ENCODE measurements around the gene LSS. TPM values are rescaled to one million over a fixed set of nuclear protein-coding genes. Genes with fewer than 3 reads are reported as not detected.

Gene LSS
- total RNA-seq, 1 experiment from 2014 or later, result 130 TPM

GRCh38 chr21:46211786-46212720 lies 16.5 kb downstream of the LSS start:
- Histone ChIP-seq H3K27ac (ENCODE audit: low read depth, low read length, poor library complexity, severe bottlenecking) (no peak overlapping the region), H3K4me1 (ENCODE audit: insufficient read depth, low read length, poor library complexity, severe bottlenecking) (no peaks in the 10 kb centered on the region), H3K27me3 (replicated peaks; ENCODE audit: insufficient read depth, low read depth, low read length, poor library complexity) (no peaks in the 10 kb centered on the region), H3K36me3 (ENCODE audit: insufficient read depth, low read length, poor library complexity, severe bottlenecking) (peaks cover 63% of the 10 kb centered on the region), H3K4me3 (ENCODE audit: low read depth, low read length, poor library complexity, severe bottlenecking) (no peak overlapping the region), H3K9me3 (ENCODE audit: low read depth, low read length, poor library complexity, severe bottlenecking) (no peaks in the 10 kb centered on the region)
- ChIA-PET CTCF (interaction anchor here (0.9 kb wide), 1 partner anchor 59 kb away, joined by 6 read pairs; no protein-coding TSS in a partner anchor), POLR2A (ENCODE audit: low non-redundant PET) (no interaction called here)
- no TSS peak for BruUV-seq (replicated peaks)
- intact Hi-C loops (cut with micrococcal nuclease; ENCODE audit: unreplicated experiment), result no loop called here
- DNase-seq (ENCODE audit: low spot score), result no peak
- TF ChIP-seq EZH2 (IDR thresholded peaks at IDR 0.05; ENCODE audit: borderline replicate concordance, low read depth, low read length, poor library complexity, severe bottlenecking) (no peak), CTCF (conservative IDR thresholded peaks at IDR 0.05; ENCODE audit: low read depth, low read length) (no peak)

GRCh38 chr21:46211376-46211775 lies 17.2 kb downstream of the LSS start:
- TF ChIP-seq EZH2 (IDR thresholded peaks at IDR 0.05; ENCODE audit: borderline replicate concordance, low read depth, low read length, poor library complexity, severe bottlenecking) (no peak), CTCF (conservative IDR thresholded peaks at IDR 0.05; ENCODE audit: low read depth, low read length) (no peak)
- intact Hi-C loops (cut with micrococcal nuclease; ENCODE audit: unreplicated experiment), result no loop called here
- no TSS peak for BruUV-seq (replicated peaks)
- ChIA-PET POLR2A (ENCODE audit: low non-redundant PET) (no interaction called here), CTCF (interaction anchor here (0.9 kb wide), 1 partner anchor 58 kb away, joined by 6 read pairs; no protein-coding TSS in a partner anchor)
- DNase-seq (ENCODE audit: low spot score), result no peak
- Histone ChIP-seq H3K27me3 (replicated peaks; ENCODE audit: insufficient read depth, low read depth, low read length, poor library complexity) (no peaks in the 10 kb centered on the region), H3K27ac (ENCODE audit: low read depth, low read length, poor library complexity, severe bottlenecking) (no peak overlapping the region), H3K4me3 (ENCODE audit: low read depth, low read length, poor library complexity, severe bottlenecking) (no peak overlapping the region), H3K4me1 (ENCODE audit: insufficient read depth, low read length, poor library complexity, severe bottlenecking) (no peaks in the 10 kb centered on the region), H3K9me3 (ENCODE audit: low read depth, low read length, poor library complexity, severe bottlenecking) (no peaks in the 10 kb centered on the region), H3K36me3 (ENCODE audit: insufficient read depth, low read length, poor library complexity, severe bottlenecking) (peaks cover 67% of the 10 kb centered on the region)

- Histone ChIP-seq H3K4me3 (ENCODE audit: low read depth, low read length, poor library complexity, severe bottlenecking) (no peak overlapping the region), H3K36me3 (ENCODE audit: insufficient read depth, low read length, poor library complexity, severe bottlenecking) (peaks cover 68% of the 10 kb centered on the region), H3K9me3 (ENCODE audit: low read depth, low read length, poor library complexity, severe bottlenecking) (no peaks in the 10 kb centered on the region), H3K27me3 (replicated peaks; ENCODE audit: insufficient read depth, low read depth, low read length, poor library complexity) (no peaks in the 10 kb centered on the region), H3K4me1 (ENCODE audit: insufficient read depth, low read length, poor library complexity, severe bottlenecking) (no peaks in the 10 kb centered on the region), H3K27ac (ENCODE audit: low read depth, low read length, poor library complexity, severe bottlenecking) (no peak overlapping the region)
- intact Hi-C loops (cut with micrococcal nuclease; ENCODE audit: unreplicated experiment), result no loop called here
- no peak for DNase-seq (ENCODE audit: low spot score)
- POLR2A ChIA-PET (ENCODE audit: low non-redundant PET), result no interaction called here
- CTCF ChIA-PET, result no interaction called here
- no TSS peak for BruUV-seq (replicated peaks)
- TF ChIP-seq CTCF (conservative IDR thresholded peaks at IDR 0.05; ENCODE audit: low read depth, low read length) (no peak), EZH2 (IDR thresholded peaks at IDR 0.05; ENCODE audit: borderline replicate concordance, low read depth, low read length, poor library complexity, severe bottlenecking) (no peak)
These were observed 18.0 kb downstream of the LSS start for GRCh38 chr21:46210378-46211136.
